Central memory CD4-positive, alpha-beta T cell (primary cell): ENCODE data around the gene RYR2.

Experiments used
- DNase-seq: peaks from one replicate; pipeline ENCODE4 v3.0.0; 2022

RYR2 gene

GRCh38 chr1:237749122-237749521, 707.1 kb downstream of the RYR2 start:
- DNase-seq: no peak

GRCh38 chr1:237751090-237751489, 709.1 kb downstream of the RYR2 start:
- DNase-seq: no peak

GRCh38 chr1:237754627-237755026, 712.6 kb downstream of the RYR2 start:
- no peak for DNase-seq

- no peak for DNase-seq
These were observed 714.5 kb downstream of the RYR2 start for GRCh38 chr1:237756304-237756967.

- no peak for DNase-seq
These were observed 717.4 kb downstream of the RYR2 start for GRCh38 chr1:237759377-237759776.

GRCh38 chr1:237760951-237761350, 719.0 kb downstream of the RYR2 start:
- DNase-seq: no peak

- DNase-seq: no peak
These were observed 721.2 kb downstream of the RYR2 start for GRCh38 chr1:237763137-237763536.

- no peak for DNase-seq
These were observed 721.8 kb downstream of the RYR2 start for GRCh38 chr1:237763751-237764150.

- DNase-seq: no peak
These were observed 727.9 kb downstream of the RYR2 start for GRCh38 chr1:237769916-237770315.

- no peak for DNase-seq
These were observed 730.0 kb downstream of the RYR2 start for GRCh38 chr1:237772009-237772408.

- no peak for DNase-seq
These were observed 732.3 kb downstream of the RYR2 start for GRCh38 chr1:237774246-237774645.

- DNase-seq: no peak
These were observed 737.4 kb downstream of the RYR2 start for GRCh38 chr1:237779356-237779755.

- no peak for DNase-seq
These were observed 744.2 kb downstream of the RYR2 start for GRCh38 chr1:237786066-237786719.

- DNase-seq: no peak
These were observed 746.1 kb downstream of the RYR2 start for GRCh38 chr1:237788069-237788468.

GRCh38 chr1:237789619-237790018, 747.6 kb downstream of the RYR2 start:
- no peak for DNase-seq

GRCh38 chr1:237791592-237791991, 749.6 kb downstream of the RYR2 start:
- no peak for DNase-seq

- DNase-seq: no peak
These were observed 750.2 kb downstream of the RYR2 start for GRCh38 chr1:237792149-237792548.

GRCh38 chr1:237792726-237793125, 750.7 kb downstream of the RYR2 start:
- no peak for DNase-seq

GRCh38 chr1:237794071-237794470, 752.1 kb downstream of the RYR2 start:
- no peak for DNase-seq

GRCh38 chr1:237795558-237795957, 753.6 kb downstream of the RYR2 start:
- no peak for DNase-seq

- DNase-seq: no peak
These were observed 757.9 kb downstream of the RYR2 start for GRCh38 chr1:237799762-237800474.

- no peak for DNase-seq
These were observed 762.5 kb downstream of the RYR2 start for GRCh38 chr1:237804516-237804915.

- DNase-seq: no peak
These were observed 767.1 kb downstream of the RYR2 start for GRCh38 chr1:237809099-237809498.

GRCh38 chr1:237811633-237812032, 769.6 kb downstream of the RYR2 start:
- DNase-seq: no peak
